Omental fat pad (tissue), 4 donors: ENCODE results near the gene SGK1. TPM values are rescaled to one million over a fixed set of nuclear protein-coding genes. Genes with fewer than 3 reads are reported as not detected.
"Not testable (repeated sequence)": the region's sequence is repeated elsewhere in the genome, so short reads cannot be mapped to it uniquely, and the experiment has no call there.

ENCODE experiments used
- ATAC-seq: fragments of 150-250 bp; one replicate; pipeline ENCODE4 v1.9.1; 2016; ENCODE audit warnings: mild to moderate bottlenecking, moderate library complexity; ENCODE audit not compliant: low FRiP score
- DNase-seq: peaks from one replicate; pipeline ENCODE4 v3.0.0-alpha.2; 2019; ENCODE audit warnings: low spot score
- CTCF ChIP-seq, 3 donors: fragments of 450-650 bp; IDR thresholded peaks; one replicate each; pipeline ENCODE4 v1.5.1; 2016 to 2017; ENCODE audit warnings: antibody characterized with exemption in 3 of 3, mild to moderate bottlenecking in 3 of 3, moderate library complexity in 2 of 3
- total RNA-seq, 4 donors: library from RNA; depleted of rRNA; stranded (reverse); fragments of >200 nt; gene quantifications; one replicate each; pipeline ENCODE4 v1.1.0, GENCODE V29; 2016

Gene SGK1
- total RNA-seq, 4 donors from 2014 or later: 355 to 1,386 (median 540) TPM

GRCh38 chr6:134195985-134196384, 121.9 kb downstream of the SGK1 start:
- DNase-seq (no peak), ATAC-seq (no peak)
- TF ChIP-seq CTCF (IDR thresholded peaks at IDR 0.05): no peak

- no peak for TF ChIP-seq CTCF (IDR thresholded peaks at IDR 0.05)
- ATAC-seq (no peak), DNase-seq (no peak)
Observed at GRCh38 chr6:134195164-134195906, 122.6 kb downstream of the SGK1 start.

GRCh38 chr6:134193536-134194498, 124.1 kb downstream of the SGK1 start:
- no peak for TF ChIP-seq CTCF (IDR thresholded peaks at IDR 0.05)
- ATAC-seq (no peak), DNase-seq (no peak)

- ATAC-seq, DNase-seq: not testable (repeated sequence)
Observed at GRCh38 chr6:134192609-134193008, 125.3 kb downstream of the SGK1 start.

GRCh38 chr6:134190883-134191282, 127.0 kb downstream of the SGK1 start:
- no peak for ATAC-seq
- no peak for TF ChIP-seq CTCF (IDR thresholded peaks at IDR 0.05)
- no peak for DNase-seq

GRCh38 chr6:134187751-134188150, 130.2 kb downstream of the SGK1 start:
- DNase-seq (no peak), ATAC-seq (no peak)
- no peak for TF ChIP-seq CTCF (IDR thresholded peaks at IDR 0.05)

GRCh38 chr6:134187154-134187553, 130.8 kb downstream of the SGK1 start:
- no peak for DNase-seq
- no peak for TF ChIP-seq CTCF (IDR thresholded peaks at IDR 0.05)
- ATAC-seq: no peak
